ENCODE data around the gene CD7.

Gene CD7

DNA sequence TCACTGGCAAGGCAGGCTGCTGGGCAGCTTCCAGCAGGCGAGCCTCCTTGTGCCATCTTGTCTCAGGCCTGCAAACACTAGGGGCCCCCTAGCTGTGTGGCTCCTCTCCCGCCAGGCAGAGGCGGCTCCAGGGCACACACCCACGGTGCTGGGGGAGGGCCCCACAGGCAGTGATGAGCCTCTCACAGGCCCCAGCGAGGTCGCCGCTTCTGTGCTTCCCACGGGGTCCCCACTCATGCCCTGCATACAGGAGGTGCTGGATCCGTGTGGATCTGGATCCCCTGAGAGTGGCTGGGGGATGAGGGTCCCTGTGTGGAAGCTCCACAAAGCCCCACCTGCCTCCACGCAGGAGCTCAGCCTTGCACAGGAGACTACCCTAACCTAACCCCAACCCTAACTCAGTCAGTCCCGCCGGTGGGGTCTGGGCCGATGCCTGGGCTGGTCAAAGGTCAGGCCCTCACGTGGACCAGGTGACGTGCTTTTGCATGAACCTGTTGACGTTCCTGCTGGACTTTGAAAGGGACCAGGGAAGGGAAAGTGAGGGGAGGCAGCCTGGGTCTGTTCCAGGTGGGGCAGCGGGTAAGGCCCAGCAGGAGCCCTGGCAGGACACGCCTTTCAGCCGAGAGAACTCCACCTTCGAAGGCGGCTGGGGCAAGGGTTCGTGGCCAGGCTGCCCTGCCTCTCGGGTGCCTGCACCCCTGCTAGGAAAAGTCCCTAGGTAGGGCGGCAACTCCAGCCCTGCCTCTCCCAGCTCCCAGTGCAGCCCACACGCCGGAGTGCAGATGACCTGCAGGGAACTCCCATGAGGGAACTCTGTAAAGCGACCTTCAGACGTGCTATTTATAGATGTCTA is 11.0 kb upstream of the CD7 start:
- DNase-seq: no peak

- DNase-seq: no peak
These were observed 10.3 kb upstream of the CD7 start for GRCh38 chr17:82327757-82328140.

DNA sequence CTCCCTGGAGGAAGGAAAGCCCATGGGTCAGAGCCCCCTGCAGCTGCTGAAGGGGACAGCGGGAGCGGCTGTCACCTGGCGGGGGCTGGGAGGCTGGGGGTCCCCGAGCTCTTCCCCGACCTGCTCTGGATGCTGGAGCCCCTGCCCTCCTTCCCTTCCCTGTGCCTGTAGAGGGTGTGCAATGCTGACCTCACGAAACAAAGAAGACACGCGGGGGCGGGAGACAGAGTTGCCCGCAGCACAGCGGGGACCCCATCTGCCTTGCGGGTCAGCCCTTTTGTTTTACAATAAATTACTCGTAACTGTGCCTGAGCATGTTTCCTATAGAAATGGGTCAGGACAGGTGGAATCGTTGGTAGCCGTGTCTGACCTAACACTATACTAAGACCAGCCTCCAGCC is 9.9 kb upstream of the CD7 start:
- no peak for DNase-seq

DNA sequence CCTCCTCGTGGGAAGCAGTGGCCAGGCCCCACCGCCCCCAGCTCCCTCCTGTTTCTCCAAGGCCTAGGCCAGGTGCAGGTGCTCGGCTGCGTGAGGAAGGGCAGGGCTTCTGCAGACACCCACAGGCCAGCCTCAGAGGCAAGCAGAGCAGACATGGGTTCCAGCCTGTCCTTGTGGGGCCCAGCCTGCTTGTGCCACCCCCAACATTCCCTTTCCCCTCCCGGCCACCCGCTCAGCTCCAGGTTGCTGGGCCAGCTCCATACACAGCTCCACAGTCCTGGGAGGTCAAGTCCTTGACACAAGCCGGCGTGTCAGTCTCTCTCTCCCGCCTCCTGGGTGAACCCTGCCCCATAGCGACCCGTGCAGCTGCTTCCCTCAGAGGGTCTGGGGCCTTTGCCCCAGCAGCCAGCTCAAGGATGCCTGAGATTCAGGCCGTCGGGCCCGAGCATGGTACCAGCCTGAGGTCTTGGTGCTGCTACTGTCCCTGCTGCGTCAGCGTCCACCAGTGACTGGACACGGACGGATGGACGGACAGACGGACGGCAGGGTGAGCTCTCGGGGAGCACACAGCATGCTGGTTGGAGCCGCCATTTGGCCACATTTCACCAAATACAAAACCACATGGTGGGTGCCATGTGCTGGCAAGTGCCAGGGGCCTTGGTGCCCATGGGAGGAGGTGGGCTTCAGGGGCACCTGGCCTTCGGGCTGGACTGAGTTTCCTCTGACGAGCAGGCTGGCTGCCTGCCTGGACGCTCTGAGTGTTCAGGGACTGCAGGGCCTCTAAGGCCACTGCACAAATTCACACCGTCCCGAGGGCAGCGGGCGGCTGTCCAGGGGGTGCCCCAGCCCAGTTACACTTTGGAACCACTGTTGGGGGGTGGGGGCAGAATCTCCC is 8.1 kb upstream of the CD7 start:
- DNase-seq: no peak

- no peak for DNase-seq
These were observed 7.3 kb upstream of the CD7 start for GRCh38 chr17:82324566-82325285.

DNA sequence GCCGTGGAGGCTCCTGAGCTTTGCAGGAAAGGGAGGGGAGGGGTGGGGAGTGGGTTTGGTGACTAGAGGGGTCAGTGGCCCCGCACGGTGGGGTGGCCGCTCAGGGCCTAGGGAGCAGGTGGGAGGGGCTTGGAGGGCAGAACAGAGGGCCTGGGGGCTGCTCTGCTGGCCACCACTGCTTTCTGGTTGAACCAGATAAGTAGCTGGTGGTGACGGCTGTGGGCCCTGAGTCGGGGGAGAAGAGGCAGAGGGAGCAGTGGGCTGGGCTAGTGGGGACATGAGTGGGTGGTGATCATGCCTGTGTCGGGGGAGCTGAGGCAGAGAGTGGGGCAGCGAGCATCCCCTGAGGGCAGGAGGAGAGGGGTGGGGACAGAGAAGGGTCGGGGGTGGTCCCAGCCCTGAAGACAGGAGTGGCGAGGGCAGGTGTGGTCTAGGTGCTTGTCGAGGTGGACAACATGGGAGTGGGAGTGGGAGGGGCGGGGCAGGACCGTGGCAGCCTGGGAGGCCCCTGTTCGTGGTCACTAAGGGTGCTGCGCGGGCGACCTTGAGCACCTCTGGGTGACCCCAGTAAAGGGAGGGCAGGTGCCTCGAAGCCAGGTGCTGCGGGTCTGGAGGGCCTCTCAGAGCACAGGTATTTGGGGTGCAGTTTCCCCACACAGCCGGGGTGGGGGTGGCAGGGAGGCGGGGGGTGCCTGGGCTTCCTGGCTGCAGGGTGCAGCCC is 6.3 kb upstream of the CD7 start:
- no peak for DNase-seq

DNA sequence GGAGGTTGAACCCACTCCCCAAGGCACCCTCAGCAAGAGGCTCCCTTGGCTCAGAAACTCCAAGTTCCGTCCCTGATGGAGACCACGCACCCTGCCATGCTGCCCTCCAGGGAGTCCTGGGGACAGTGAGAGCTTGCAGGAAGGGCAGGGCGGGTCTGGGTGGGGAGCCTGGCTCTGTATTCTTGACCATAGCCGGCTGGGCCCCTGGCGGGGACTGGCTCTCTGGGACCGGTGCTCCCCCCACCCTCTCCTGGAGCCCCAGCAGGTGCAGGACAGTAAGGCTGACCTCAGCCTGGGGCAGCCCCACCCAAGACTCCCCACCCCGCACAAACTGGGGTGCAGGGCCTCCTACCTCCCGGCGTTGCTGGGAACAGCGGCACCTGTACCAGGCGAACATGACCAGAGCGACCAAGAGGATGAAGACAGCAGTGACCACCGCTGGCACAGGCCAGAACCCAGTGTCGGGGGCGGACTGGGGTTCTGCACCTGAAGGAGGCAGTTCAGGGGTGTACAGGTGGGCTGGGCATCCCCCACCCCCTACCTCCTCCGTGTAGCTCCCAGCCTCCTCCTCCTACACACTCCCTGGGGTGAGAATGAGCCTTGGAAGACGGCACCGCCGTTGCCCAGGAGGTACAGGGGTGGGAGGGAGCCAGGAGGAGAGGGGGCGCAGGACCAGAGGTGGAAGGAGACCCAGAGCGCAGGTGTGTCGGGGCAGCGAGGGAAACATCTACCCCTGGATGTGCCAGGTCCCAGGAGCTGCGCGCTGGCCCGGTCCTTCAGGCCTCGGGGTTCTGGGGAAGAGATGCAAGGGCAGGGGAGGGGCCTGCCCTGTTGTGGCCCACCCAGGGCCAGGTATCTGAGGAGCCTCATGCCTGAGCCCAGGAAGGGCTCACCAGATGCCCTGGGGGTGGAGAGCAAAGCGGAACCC is 5.4 kb upstream of the CD7 start:
- DNase-seq: no peak

- no peak for DNase-seq
These were observed 4.6 kb upstream of the CD7 start for GRCh38 chr17:82321947-82322466.

DNA sequence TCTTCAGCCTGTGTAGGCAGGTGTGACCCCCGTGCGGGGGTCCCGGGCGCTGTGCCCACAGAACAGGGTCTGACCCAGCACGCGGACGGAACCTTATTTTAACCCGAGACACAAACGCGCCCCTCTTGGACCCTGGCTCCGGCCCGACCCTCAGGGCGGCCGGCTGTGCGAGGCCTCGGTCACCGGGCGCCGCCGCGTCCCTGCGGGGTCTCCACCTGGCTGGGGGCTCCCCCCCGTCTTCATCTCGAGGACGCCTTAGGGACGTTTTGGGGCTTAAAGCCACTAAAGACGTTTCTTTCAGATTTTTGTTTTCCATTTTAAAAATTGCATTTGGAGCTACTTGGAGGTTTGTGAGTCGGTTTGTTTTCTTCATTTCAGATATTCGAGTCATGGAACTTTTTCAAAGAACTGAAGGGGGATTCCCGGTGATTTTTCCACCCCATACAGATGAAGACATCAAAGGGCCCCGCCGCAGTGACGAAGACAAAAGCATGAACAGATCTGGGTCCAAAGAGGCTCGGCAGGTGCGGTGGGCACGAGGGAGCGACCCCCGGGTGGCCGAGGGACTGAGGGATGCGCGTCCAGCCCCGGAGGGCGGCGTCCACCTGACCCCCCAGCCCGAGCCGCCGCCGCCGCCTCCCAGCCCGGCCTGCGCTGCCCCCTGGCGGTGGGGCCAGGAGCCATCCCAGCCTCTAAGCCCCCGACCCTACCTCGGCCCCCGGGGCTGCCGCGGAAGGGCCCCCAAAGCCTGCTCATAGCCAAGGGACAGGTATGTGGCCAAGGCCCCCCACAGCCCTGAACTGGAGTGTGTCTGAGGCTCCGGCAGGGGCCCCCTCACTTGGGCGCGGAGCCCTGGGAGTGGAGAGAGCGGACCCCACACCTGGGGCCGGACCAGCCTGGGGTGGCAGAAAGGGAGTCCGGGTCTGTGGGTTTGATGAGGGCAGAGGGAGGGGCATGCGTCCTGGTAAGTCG is 3.8 kb upstream of the CD7 start:
- DNase-seq: peak; percentile 40 to 78 (median 66)

GRCh38 chr17:82320140-82320840 is 2.9 kb upstream of the CD7 start:
- no peak for DNase-seq

- no peak for DNase-seq
These were observed 2.2 kb upstream of the CD7 start for GRCh38 chr17:82319619-82320062.

DNA sequence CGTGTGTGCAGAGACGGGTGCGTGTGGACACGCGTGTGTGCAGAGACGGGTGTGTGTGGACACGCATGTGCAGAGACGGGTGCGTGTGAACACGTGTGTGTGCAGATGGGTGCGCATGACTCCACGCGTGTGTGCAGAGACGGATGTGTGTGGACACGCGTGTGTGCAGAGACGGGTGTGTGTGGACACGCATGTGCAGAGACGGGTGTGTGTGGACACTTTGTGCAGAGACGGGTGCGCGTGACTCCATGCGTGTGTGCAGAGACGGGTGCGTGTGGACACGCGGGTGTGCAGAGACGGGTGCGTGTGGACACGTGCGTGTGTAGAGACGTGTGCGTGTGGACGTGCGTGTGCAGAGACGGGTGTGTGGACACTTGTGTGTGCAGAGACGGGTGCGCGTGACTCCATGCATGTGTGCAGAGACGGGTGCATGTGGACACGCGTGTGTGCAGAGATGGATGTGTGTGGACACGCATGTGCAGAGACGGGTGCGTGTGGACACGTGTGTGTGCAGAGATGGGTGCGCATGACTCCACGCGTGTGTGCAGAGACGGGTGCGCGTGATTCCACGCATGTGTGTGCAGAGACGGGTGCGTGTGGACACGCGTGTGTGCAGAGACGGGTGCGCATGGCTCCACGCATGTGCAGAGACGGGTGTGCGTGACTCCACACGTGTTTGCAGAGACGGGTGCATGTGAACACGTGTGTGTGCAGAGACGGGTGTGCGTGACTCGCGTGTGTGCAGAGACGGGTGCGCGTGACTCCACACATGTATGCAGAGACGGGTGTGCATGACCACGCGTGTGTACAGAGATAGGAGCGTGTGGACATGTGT is 1.6 kb upstream of the CD7 start:
- no peak for DNase-seq

- DNase-seq: no peak
These were observed 726 bp upstream of the CD7 start for GRCh38 chr17:82318169-82318498.

DNA sequence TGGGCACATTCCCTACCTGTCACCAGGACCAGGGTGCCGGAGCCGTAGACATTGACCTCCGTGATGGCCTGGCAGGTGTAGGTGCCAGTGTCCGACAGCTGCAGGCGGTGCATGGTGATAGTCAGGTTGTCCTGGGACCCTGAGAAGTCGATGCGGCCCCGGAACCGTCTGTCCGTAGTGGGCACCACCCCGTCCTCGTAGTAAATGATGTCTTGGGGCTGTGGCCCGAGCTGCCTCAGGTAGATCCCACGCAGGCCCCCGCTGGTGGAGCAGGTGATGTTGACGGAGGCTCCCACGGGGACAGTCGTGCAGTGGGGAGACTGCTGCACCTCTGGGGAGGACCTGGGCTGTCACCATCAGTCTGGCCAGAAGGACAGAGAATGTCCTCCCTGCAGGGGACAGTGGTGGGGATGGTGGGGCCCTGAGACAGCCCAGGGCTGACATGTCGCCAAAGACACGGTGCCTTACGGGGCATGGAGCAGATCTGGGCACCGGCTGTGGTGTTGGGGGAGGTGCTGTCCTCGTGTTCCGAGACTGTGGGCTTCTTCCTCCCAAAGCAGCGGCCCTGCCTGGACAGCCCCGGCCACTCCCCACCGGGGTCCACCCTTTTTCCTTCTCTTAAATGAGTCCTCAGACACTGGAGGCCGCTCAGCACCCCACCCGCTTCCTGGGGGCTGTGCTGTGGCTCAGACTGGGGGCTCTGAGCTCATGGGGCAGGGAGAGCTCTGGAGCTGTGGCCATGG is 586 bp downstream of the CD7 start:
- no peak for DNase-seq

- DNase-seq: peak in 3 of 4 experiments; percentile 42 to 63 (median 55)
These were observed 1.6 kb downstream of the CD7 start for GRCh38 chr17:82315703-82316358.

GRCh38 chr17:82314727-82315605 is 2.4 kb downstream of the CD7 start:
- peak; percentile 31 to 65 (median 58) for DNase-seq
